Neural progenitor cell (in vitro differentiated cells): ENCODE measurements around the gene CAP2. TPM values are rescaled to one million over a fixed set of nuclear protein-coding genes. Genes with fewer than 3 reads are reported as not detected.

ENCODE experiments used
- DNase-seq: peaks from one replicate; pipeline ENCODE4 v3.0.0-alpha.2; 2016; ENCODE audit warnings: low spot score
- H2AFZ ChIP-seq: fragments of 200-600 bp; sonication (generic); replicated peaks from 2 replicates; pipeline ENCODE4 v1.6.1; 2016; ENCODE audit warnings: antibody characterized with exemption
- H3F3A ChIP-seq: fragments of 200-600 bp; sonication (generic); 2 replicates; pipeline ENCODE4 v1.6.1; 2016; ENCODE audit warnings: antibody characterized with exemption, low read depth
- H3K27ac ChIP-seq: fragments of 200-600 bp; sonication (generic); 2 replicates; pipeline ENCODE4 v1.5.1; 2016; ENCODE audit warnings: mild to moderate bottlenecking
- H3K27me3 ChIP-seq: fragments of 200-600 bp; sonication (generic); 2 replicates; pipeline ENCODE4 v1.6.1; 2016; ENCODE audit warnings: mild to moderate bottlenecking, moderate library complexity
- H3K36me3 ChIP-seq: fragments of 200-600 bp; sonication (generic); 2 replicates; pipeline ENCODE4 v1.5.1; 2016
- H3K4me1 ChIP-seq: fragments of 200-600 bp; sonication (generic); 2 replicates; pipeline ENCODE4 v1.6.1; 2016; ENCODE audit warnings: mixed run types
- H3K4me2 ChIP-seq: fragments of 200-600 bp; sonication (generic); 2 replicates; pipeline ENCODE4 v1.6.1; 2016
- H3K4me3 ChIP-seq: fragments of 200-600 bp; sonication (generic); 2 replicates; pipeline ENCODE4 v1.5.1; 2016
- H3K79me2 ChIP-seq: fragments of 200-600 bp; sonication (generic); 2 replicates; pipeline ENCODE4 v1.6.1; 2016; ENCODE audit warnings: low read depth
- H3K9ac ChIP-seq: fragments of 200-600 bp; sonication (generic); 2 replicates; pipeline ENCODE4 v1.6.1; 2016
- H3K9me3 ChIP-seq: fragments of 200-600 bp; sonication (generic); 2 replicates; pipeline ENCODE4 v1.5.1; 2016; ENCODE audit warnings: low read depth
- H4K20me1 ChIP-seq: fragments of 200-600 bp; sonication (generic); 2 replicates; pipeline ENCODE4 v1.6.1; 2016; ENCODE audit warnings: low read depth
- H3K27ac Mint-ChIP-seq: 3 replicates; pipeline ENCODE4 v1.8.0; 2021; ENCODE audit warnings: mixed read lengths
- H3K27me3 Mint-ChIP-seq: 2 replicates; pipeline ENCODE4 v1.8.0; 2022; ENCODE audit warnings: low read depth, mild to moderate bottlenecking, inconsistent platforms, moderate library complexity, mixed read lengths; ENCODE audit not compliant: insufficient read depth
- H3K36me3 Mint-ChIP-seq: 3 replicates; pipeline ENCODE4 v1.8.0; 2021; ENCODE audit warnings: mixed read lengths
- H3K4me1 Mint-ChIP-seq: 3 replicates; pipeline ENCODE4 v1.8.0; 2021; ENCODE audit warnings: mixed read lengths
- H3K4me3 Mint-ChIP-seq: 3 replicates; pipeline ENCODE4 v1.8.0; 2021; ENCODE audit warnings: mild to moderate bottlenecking, moderate library complexity, mixed read lengths
- H3K9me3 Mint-ChIP-seq: 3 replicates; pipeline ENCODE4 v1.8.0; 2020; ENCODE audit warnings: mixed read lengths
- CTCF ChIP-seq: fragments of 200-600 bp; sonication (generic); IDR thresholded peaks from 2 replicates; pipeline ENCODE4 v1.5.1; 2017; ENCODE audit warnings: antibody characterized with exemption, mild to moderate bottlenecking
- EZH2 ChIP-seq: fragments of 200-600 bp; sonication (generic); IDR thresholded peaks from 2 replicates; pipeline ENCODE4 v1.6.1; 2017; ENCODE audit warnings: antibody characterized with exemption, mild to moderate bottlenecking, moderate library complexity
- EZH2phosphoT487 ChIP-seq: fragments of 200-600 bp; sonication (generic); IDR thresholded peaks from 2 replicates; pipeline ENCODE4 v1.6.1; 2017; ENCODE audit warnings: antibody characterized with exemption
- total RNA-seq: library from RNA; depleted of rRNA; stranded (reverse); fragments of >200 nt; gene quantifications from 2 replicates; pipeline ENCODE4 v1.2.3, GENCODE V29; 2015; ENCODE audit warnings: low replicate concordance

The CAP2 gene
- total RNA-seq, 1 donor from 2014 or later = 27.4 TPM

DNA sequence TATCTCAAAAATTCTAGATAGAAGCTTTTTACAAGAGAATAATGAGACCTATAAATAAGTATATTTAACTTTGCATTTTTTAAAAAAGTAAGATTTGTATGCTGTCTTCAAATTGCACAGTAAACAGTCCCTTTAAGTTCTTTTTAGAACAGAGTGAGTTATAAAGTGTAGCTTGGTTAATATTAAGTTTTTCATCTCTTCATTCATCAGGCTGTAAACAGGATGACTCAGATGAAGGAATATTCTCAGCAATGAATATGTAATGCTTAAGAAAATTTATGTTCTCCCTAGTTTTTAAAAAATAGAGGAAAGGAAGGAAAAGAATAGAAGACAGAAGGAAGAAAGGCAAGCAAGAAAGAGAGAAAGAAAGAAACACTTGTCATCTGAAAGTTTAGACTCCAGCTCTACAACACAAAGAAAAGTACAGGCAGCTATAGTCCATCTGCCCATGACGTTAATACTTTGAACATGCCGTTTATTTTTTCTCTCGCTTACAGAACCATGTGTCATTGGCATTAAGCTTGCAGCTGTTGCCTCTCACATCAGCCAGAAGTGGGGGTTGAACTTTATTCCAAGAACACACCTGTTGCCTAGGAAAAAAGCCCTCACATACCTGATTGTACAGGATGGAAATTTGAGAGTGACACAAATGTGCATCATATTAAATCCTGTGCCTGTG is 36.1 kb downstream of the CAP2 start:
- Mint-ChIP-seq H3K9me3 (no peaks in the 10 kb centered on the region), H3K4me1 (no peaks in the 10 kb centered on the region), H3K36me3 (peaks cover 33% of the 10 kb centered on the region), H3K27ac (no peak overlapping the region), H3K4me3 (no peak overlapping the region), H3K27me3 (peaks cover 7% of the 10 kb centered on the region)
- no peak for DNase-seq
- Histone ChIP-seq H3K4me2 (no peak overlapping the region), H3K9ac (no peak overlapping the region), H4K20me1 (no peaks in the 10 kb centered on the region), H3K27ac (no peak overlapping the region), H3K4me1 (no peaks in the 10 kb centered on the region), H3K27me3 (no peaks in the 10 kb centered on the region), H3K36me3 (no peaks in the 10 kb centered on the region), H2AFZ (no peak overlapping the region), H3K79me2 (no peaks in the 10 kb centered on the region), H3K4me3 (no peak overlapping the region), H3K9me3 (no peaks in the 10 kb centered on the region), H3F3A (no peaks in the 10 kb centered on the region)
- TF ChIP-seq EZH2phosphoT487 (no peak), CTCF (no peak), EZH2 (no peak)

DNA sequence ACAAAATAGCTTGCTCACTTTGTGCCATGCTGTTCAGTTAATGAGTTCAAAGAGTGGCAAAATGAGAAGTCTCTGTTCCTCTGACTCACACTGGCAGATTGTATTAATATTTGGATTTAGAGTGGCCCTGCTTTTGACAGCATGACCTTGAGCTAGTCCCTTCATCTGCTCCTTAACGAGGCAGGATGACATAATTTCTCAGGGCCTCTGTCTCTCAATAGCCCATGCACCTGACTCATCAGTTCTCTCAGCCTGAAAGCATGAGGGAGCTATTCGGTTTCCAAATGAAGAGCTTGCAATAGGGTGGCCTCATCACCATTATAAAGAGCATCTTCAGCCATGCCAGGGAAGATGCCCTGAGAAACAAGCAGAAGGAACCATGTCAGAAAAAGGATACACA is 38.2 kb downstream of the CAP2 start:
- H3K27ac Mint-ChIP-seq = no peak overlapping the region

DNA sequence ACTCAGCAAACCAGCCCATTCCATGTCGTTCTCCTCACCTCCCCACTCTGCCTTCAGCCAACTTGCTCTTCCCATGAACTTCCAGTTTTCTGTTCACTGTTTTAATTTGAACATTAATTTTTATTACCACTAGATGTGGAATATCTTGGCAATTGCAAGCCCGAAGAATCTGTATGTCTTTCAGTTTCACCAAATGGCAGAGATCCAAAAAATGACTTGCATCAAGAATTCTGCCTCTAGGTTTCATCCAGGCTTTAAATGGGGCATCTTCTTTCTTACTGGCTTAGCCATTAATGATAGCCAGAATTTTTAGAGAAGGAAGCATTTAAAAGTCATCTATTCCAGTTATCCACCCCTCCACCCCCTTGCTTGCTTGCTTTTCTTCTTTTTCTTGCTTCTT is 39.0 kb downstream of the CAP2 start:
- no peak for DNase-seq
- no peaks in the 10 kb centered on the region for H3K4me1 Mint-ChIP-seq
- H3K9me3 Mint-ChIP-seq = peaks cover 9% of the 10 kb centered on the region
- Histone ChIP-seq H2AFZ (no peak overlapping the region), H3K79me2 (no peaks in the 10 kb centered on the region), H3K4me2 (no peak overlapping the region), H3K27me3 (no peaks in the 10 kb centered on the region), H3K4me1 (no peaks in the 10 kb centered on the region), H3K36me3 (no peaks in the 10 kb centered on the region), H4K20me1 (no peaks in the 10 kb centered on the region), H3K9ac (no peak overlapping the region), H3K4me3 (no peak overlapping the region), H3F3A (no peaks in the 10 kb centered on the region), H3K9me3 (no peaks in the 10 kb centered on the region), H3K27ac (no peak overlapping the region)
- no peak overlapping the region for H3K27ac Mint-ChIP-seq
- no peak overlapping the region for H3K4me3 Mint-ChIP-seq
- peaks cover 7% of the 10 kb centered on the region for H3K27me3 Mint-ChIP-seq
- H3K36me3 Mint-ChIP-seq = peaks cover 36% of the 10 kb centered on the region
- TF ChIP-seq EZH2phosphoT487 = no peak
- TF ChIP-seq EZH2 = no peak
- TF ChIP-seq CTCF = no peak

More for the DNA sequence above, 38.2 kb downstream of the CAP2 start:
- Histone ChIP-seq H3K4me3 (no peak overlapping the region), H2AFZ (no peak overlapping the region), H3K27me3 (no peaks in the 10 kb centered on the region), H3K9me3 (no peaks in the 10 kb centered on the region), H3K9ac (no peak overlapping the region), H3K4me2 (no peak overlapping the region), H3F3A (no peaks in the 10 kb centered on the region), H3K36me3 (no peaks in the 10 kb centered on the region), H3K4me1 (no peaks in the 10 kb centered on the region), H3K27ac (no peak overlapping the region), H3K79me2 (no peaks in the 10 kb centered on the region), H4K20me1 (no peaks in the 10 kb centered on the region)
- no peak overlapping the region for H3K4me3 Mint-ChIP-seq
- no peaks in the 10 kb centered on the region for H3K4me1 Mint-ChIP-seq
- H3K36me3 Mint-ChIP-seq = peaks cover 34% of the 10 kb centered on the region
- DNase-seq = no peak
- peaks cover 5% of the 10 kb centered on the region for H3K9me3 Mint-ChIP-seq
- H3K27me3 Mint-ChIP-seq = peaks cover 7% of the 10 kb centered on the region
- no peak for TF ChIP-seq CTCF
- TF ChIP-seq EZH2phosphoT487 = no peak
- no peak for TF ChIP-seq EZH2
